ENCODE results near the gene RFESD.

GRCh38 chr5:95689680-95690079 lies 43.1 kb downstream of the RFESD start:
- TF ChIP-seq CTCF (IDR thresholded peaks at IDR 0.05; ENCODE audit: low read depth, low read length) (no peak), EZH2phosphoT487 (IDR thresholded peaks at IDR 0.05; ENCODE audit: low read depth) (no peak)
